ENCODE data around the gene NACC2.

- TF ChIP-seq CTCF (IDR thresholded peaks at IDR 0.05; ENCODE audit: insufficient read depth, low read depth, low read length) (no peak), EZH2 (IDR thresholded peaks at IDR 0.05; ENCODE audit: insufficient read depth, low read length) (no peak)
Observed at GRCh38 chr9:136023410-136024225, 71.5 kb downstream of the NACC2 start.

All from astrocyte (in vitro differentiated cells and primary cell).